Ectodermal cell (in vitro differentiated cells): Measurements from ENCODE around the gene SSTR3.

Source experiments
- H3K27ac ChIP-seq: 2 replicates; pipeline ENCODE4 v1.7.0; 2013; ENCODE audit warnings: mild to moderate bottlenecking, low read depth, low read length; ENCODE audit not compliant: insufficient read depth, poor library complexity, severe bottlenecking
- H3K27me3 ChIP-seq: 2 replicates; pipeline ENCODE4 v1.7.0; 2013; ENCODE audit warnings: mild to moderate bottlenecking, low read length; ENCODE audit not compliant: insufficient read depth, control insufficient read depth, poor library complexity, severe bottlenecking
- H3K36me3 ChIP-seq: one replicate; pipeline ENCODE4 v1.7.0; 2013; ENCODE audit warnings: low read length; ENCODE audit not compliant: control insufficient read depth, insufficient read depth
- H3K4me1 ChIP-seq: one replicate; pipeline ENCODE4 v1.7.0; 2013; ENCODE audit warnings: low read length; ENCODE audit not compliant: control insufficient read depth, insufficient read depth
- H3K4me3 ChIP-seq: 2 replicates; pipeline ENCODE4 v1.7.0; 2013; ENCODE audit warnings: low read depth, low read length, control low read depth; ENCODE audit not compliant: insufficient read depth
- H3K9me3 ChIP-seq: 2 replicates; pipeline ENCODE4 v1.7.0; 2013; ENCODE audit warnings: mild to moderate bottlenecking, low read length, moderate library complexity; ENCODE audit not compliant: control insufficient read depth
- WGBS, 2 experiments: methylation state at CpG; one replicate each; pipeline ENCODE4 v1.1.7; 2013; ENCODE audit warnings: missing lambda C conversion rate in 2 of 2; 5-methylcytosine and 5-hydroxymethylcytosine counted together

SSTR3 gene

GRCh38 chr22:37209140-37209845 lies 3.0 kb downstream of the SSTR3 start:
- peaks cover 14% of the 10 kb centered on the region for H3K4me1 ChIP-seq
- no peaks in the 10 kb centered on the region for H3K27me3 ChIP-seq
- 91 to 92% methylated on average over 9 of the region's 9 CpGs for WGBS, 2 experiments
- no peaks in the 10 kb centered on the region for H3K9me3 ChIP-seq
- no peaks in the 10 kb centered on the region for H3K36me3 ChIP-seq
- no peak overlapping the region for H3K27ac ChIP-seq
- H3K4me3 ChIP-seq = no peak overlapping the region

GRCh38 chr22:37208401-37209139 lies 3.7 kb downstream of the SSTR3 start:
- WGBS, 2 experiments = 71 to 75% methylated on average over 7 of the region's 7 CpGs
- H3K27me3 ChIP-seq = no peaks in the 10 kb centered on the region

GRCh38 chr22:37207981-37208380 lies 4.3 kb downstream of the SSTR3 start:
- Histone ChIP-seq H3K27ac (no peak overlapping the region), H3K9me3 (no peaks in the 10 kb centered on the region), H3K27me3 (no peaks in the 10 kb centered on the region), H3K4me1 (peaks cover 14% of the 10 kb centered on the region), H3K36me3 (no peaks in the 10 kb centered on the region), H3K4me3 (no peak overlapping the region)
- WGBS, 2 experiments = 88 to 93% methylated on average over 7 of the region's 7 CpGs

More at GRCh38 chr22:37208401-37209139, 3.7 kb downstream of the SSTR3 start:
- Histone ChIP-seq H3K36me3 (no peaks in the 10 kb centered on the region), H3K4me1 (peaks cover 14% of the 10 kb centered on the region), H3K27ac (no peak overlapping the region), H3K4me3 (no peak overlapping the region), H3K9me3 (no peaks in the 10 kb centered on the region)

DNA sequence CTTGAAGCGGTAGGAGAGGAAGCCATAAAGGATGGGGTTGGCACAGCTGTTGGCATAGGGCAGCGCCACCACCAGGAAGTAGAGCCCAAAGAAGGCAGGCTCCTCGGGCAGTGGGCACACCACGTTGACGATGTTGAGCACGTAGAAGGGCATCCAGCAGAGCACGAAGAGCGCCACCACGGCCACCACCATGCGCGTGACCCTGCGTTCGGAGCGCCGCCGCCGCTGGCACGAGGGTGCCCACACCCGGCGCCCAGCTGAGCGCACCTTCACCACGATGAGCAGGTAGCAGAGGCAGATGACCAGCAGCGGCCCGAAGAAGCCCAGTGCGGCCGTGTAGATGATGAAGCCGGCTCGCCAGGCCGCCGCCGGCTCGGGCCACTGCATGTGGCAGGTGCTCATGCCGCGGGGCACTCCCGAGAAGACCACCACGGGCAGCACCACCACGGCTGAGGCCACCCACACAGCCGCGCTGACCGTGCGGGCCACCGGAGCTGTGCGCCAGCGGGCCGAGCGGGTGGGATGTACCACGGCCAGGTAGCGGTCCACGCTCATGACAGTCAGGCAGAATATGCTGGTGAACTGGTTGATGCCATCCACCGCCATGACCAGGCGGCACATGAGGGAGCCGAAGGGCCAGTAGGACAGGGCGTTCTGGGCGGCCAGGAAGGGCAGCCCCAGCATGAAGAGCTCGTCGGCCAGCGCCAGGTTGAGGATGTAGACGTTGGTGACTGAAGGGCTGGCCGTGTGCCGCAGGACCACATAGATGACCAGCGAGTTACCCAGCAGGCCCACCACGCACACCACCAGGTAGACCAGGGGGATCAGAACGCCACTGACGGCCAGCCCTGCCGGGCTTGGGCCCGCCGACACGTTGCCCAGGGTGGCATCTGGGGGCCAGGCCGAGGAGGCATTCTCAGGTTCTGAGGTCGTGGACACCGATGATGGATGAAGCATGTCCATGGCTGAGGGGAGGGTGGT lies 5.1 kb downstream of the SSTR3 start:
- Histone ChIP-seq H3K27ac (no peak overlapping the region), H3K4me3 (no peak overlapping the region), H3K27me3 (no peaks in the 10 kb centered on the region), H3K4me1 (peaks cover 7% of the 10 kb centered on the region), H3K9me3 (no peaks in the 10 kb centered on the region), H3K36me3 (no peaks in the 10 kb centered on the region)
- 96% methylated on average over 71 of the region's 71 CpGs for WGBS, 2 experiments

GRCh38 chr22:37206118-37206840 lies 6.0 kb downstream of the SSTR3 start:
- no peak overlapping the region for H3K4me3 ChIP-seq
- H3K9me3 ChIP-seq = no peaks in the 10 kb centered on the region
- WGBS, 2 experiments = 94% methylated on average over 16 of the region's 16 CpGs
- no peaks in the 10 kb centered on the region for H3K4me1 ChIP-seq
- no peaks in the 10 kb centered on the region for H3K36me3 ChIP-seq
- no peak overlapping the region for H3K27ac ChIP-seq
- no peaks in the 10 kb centered on the region for H3K27me3 ChIP-seq

DNA sequence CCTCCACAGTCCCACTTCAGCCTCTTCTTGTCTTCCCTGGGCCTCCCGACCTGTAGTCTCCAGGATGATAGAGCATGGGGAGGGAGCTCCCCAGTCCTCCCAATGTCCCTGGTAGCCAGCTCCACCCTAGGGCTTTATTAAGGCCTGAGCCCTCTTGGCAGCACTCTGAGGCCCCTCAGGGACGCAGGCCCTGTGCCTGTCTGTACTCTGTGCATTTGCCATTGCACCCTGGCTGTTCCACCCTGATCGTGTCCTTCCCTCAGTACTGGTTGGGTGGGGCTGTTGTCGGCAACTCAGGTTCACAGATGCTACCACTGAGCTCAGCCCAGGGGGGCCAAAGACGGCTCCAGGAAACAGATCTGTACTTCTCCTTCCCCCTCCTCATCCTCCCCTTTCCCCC lies 7.2 kb downstream of the SSTR3 start:
- no peaks in the 10 kb centered on the region for H3K4me1 ChIP-seq
- WGBS, 2 experiments = 86 to 90% methylated on average over 5 of the region's 5 CpGs
- no peaks in the 10 kb centered on the region for H3K9me3 ChIP-seq
- no peaks in the 10 kb centered on the region for H3K27me3 ChIP-seq
- no peak overlapping the region for H3K27ac ChIP-seq
- H3K36me3 ChIP-seq = no peaks in the 10 kb centered on the region
- H3K4me3 ChIP-seq = no peak overlapping the region

- H3K4me1 ChIP-seq = no peaks in the 10 kb centered on the region
- no peak overlapping the region for H3K27ac ChIP-seq
- H3K4me3 ChIP-seq = no peak overlapping the region
- no peaks in the 10 kb centered on the region for H3K9me3 ChIP-seq
- no peaks in the 10 kb centered on the region for H3K27me3 ChIP-seq
- 91 to 92% methylated on average over 5 of the region's 5 CpGs for WGBS, 2 experiments
- H3K36me3 ChIP-seq = no peaks in the 10 kb centered on the region
Measured at GRCh38 chr22:37204045-37204655, 8.1 kb downstream of the SSTR3 start.

GRCh38 chr22:37203354-37204044 lies 8.8 kb downstream of the SSTR3 start:
- Histone ChIP-seq H3K4me1 (no peaks in the 10 kb centered on the region), H3K27ac (no peak overlapping the region), H3K4me3 (no peak overlapping the region), H3K36me3 (no peaks in the 10 kb centered on the region), H3K9me3 (no peaks in the 10 kb centered on the region), H3K27me3 (no peaks in the 10 kb centered on the region)
- 86 to 90% methylated on average over 16 of the region's 16 CpGs for WGBS, 2 experiments

GRCh38 chr22:37202716-37203115 lies 9.6 kb downstream of the SSTR3 start:
- Histone ChIP-seq H3K36me3 (no peaks in the 10 kb centered on the region), H3K4me1 (peaks cover 6% of the 10 kb centered on the region), H3K27ac (no peak overlapping the region), H3K4me3 (no peak overlapping the region), H3K27me3 (no peaks in the 10 kb centered on the region), H3K9me3 (no peaks in the 10 kb centered on the region)
- WGBS, 2 experiments = 92% methylated on average over 10 of the region's 10 CpGs
